SKM-1 (cell line): ENCODE data around the gene HUNK.
"Not testable (repeated sequence)": the region's sequence is repeated elsewhere in the genome, so short reads cannot be mapped to it uniquely, and the experiment has no call there.

ENCODE experiments used
- DNase-seq: peaks from one replicate; lab custom pipeline; 2025; ENCODE audit not compliant: unreplicated experiment; lab: John Stamatoyannopoulos, UW

Gene HUNK

GRCh38 chr21:31918250-31918775, 45.5 kb downstream of the HUNK start:
- DNase-seq: no peak

GRCh38 chr21:31920275-31920674, 47.5 kb downstream of the HUNK start:
- DNase-seq: no peak

GRCh38 chr21:31921079-31921478, 48.3 kb downstream of the HUNK start:
- DNase-seq: no peak

- DNase-seq: no peak
Observed at GRCh38 chr21:31922881-31923280, 50.1 kb downstream of the HUNK start.

- no peak for DNase-seq
Observed at GRCh38 chr21:31923756-31924155, 50.9 kb downstream of the HUNK start.

- DNase-seq: no peak
Observed at GRCh38 chr21:31924548-31924947, 51.7 kb downstream of the HUNK start.

GRCh38 chr21:31926498-31926897, 53.7 kb downstream of the HUNK start:
- DNase-seq: no peak

GRCh38 chr21:31927689-31928353, 55.0 kb downstream of the HUNK start:
- DNase-seq: no peak

- no peak for DNase-seq
Observed at GRCh38 chr21:31928656-31929055, 55.8 kb downstream of the HUNK start.

GRCh38 chr21:31929548-31929947, 56.7 kb downstream of the HUNK start:
- DNase-seq: no peak

- DNase-seq: no peak
Observed at GRCh38 chr21:31930001-31930400, 57.2 kb downstream of the HUNK start.

- DNase-seq: no peak
Observed at GRCh38 chr21:31931644-31932469, 59.0 kb downstream of the HUNK start.

GRCh38 chr21:31932470-31932764, 59.6 kb downstream of the HUNK start:
- no peak for DNase-seq

- no peak for DNase-seq
Observed at GRCh38 chr21:31937303-31937702, 64.5 kb downstream of the HUNK start.

GRCh38 chr21:31938330-31939301, 65.8 kb downstream of the HUNK start:
- no peak for DNase-seq

GRCh38 chr21:31941694-31942093, 68.9 kb downstream of the HUNK start:
- no peak for DNase-seq

GRCh38 chr21:31943561-31943960, 70.7 kb downstream of the HUNK start:
- no peak for DNase-seq

GRCh38 chr21:31945141-31945540, 72.3 kb downstream of the HUNK start:
- no peak for DNase-seq

GRCh38 chr21:31945546-31945945, 72.7 kb downstream of the HUNK start:
- no peak for DNase-seq

- DNase-seq: no peak
Observed at GRCh38 chr21:31946231-31946630, 73.4 kb downstream of the HUNK start.

GRCh38 chr21:31946876-31947550, 74.2 kb downstream of the HUNK start:
- DNase-seq: not testable (repeated sequence)
